ENCODE results near the gene NUDT16L1.

- TF ChIP-seq POLR2AphosphoS5 (IDR thresholded peaks at IDR 0.05; ENCODE audit: borderline replicate concordance, low read depth, low read length) (no peak), EZH2 (IDR thresholded peaks at IDR 0.05) (no peak)
Observed at GRCh38 chr16:4684058-4684715, 9.2 kb upstream of the NUDT16L1 start.
